ENCODE data around the gene VASN. TPM values are rescaled to one million over a fixed set of nuclear protein-coding genes. Genes with fewer than 3 reads are reported as not detected.

VASN gene
- total and polyA plus RNA-seq, 2 donors from 2014 or later: 75.7 to 82.7 TPM

GRCh38 chr16:4381935-4382794 lies 10.5 kb downstream of the VASN start:
- intact Hi-C loops (cut with DNase I): no loop called here
- Histone ChIP-seq H3K9me3 (ENCODE audit: control insufficient read depth in 2 of 3, insufficient read depth in 1 of 3, low read length in 3 of 3) (no peaks in the 10 kb centered on the region), H3K4me3 (ENCODE audit: low read length in 3 of 3) (no peak overlapping the region), H3K27ac (ENCODE audit: low read depth in 2 of 2, low read length in 2 of 2) (peak overlapping the region; percentile 5 to 51), H3K4me1 (ENCODE audit: control insufficient read depth in 2 of 3, insufficient read depth in 2 of 3, low read depth in 1 of 3, low read length in 3 of 3) (peaks cover 2 to 51% (median 23%) of the 10 kb centered on the region in 3 donors), H3K36me3 (ENCODE audit: control insufficient read depth in 2 of 3, insufficient read depth in 3 of 3, low read length in 3 of 3) (peaks cover 0 to 4% (median 2%) of the 10 kb centered on the region in 3 donors), H3K27me3 (ENCODE audit: control insufficient read depth, insufficient read depth, low read length) (no peaks in the 10 kb centered on the region), H3K9ac (ENCODE audit: low read length in 3 of 3) (peak overlapping the region in 1 of 3 donors; percentile 5)
- DNase-seq (peak in 1 of 5 donors; percentile 50), FAIRE-seq (no peak)
- TF ChIP-seq CTCF (IDR thresholded peaks at IDR 0.05; ENCODE audit: borderline replicate concordance, extremely low read depth, insufficient read depth): no peak

- H3K27me3 ChIP-seq (ENCODE audit: control insufficient read depth, insufficient read depth, low read length): no peaks in the 10 kb centered on the region
- H3K36me3 ChIP-seq (ENCODE audit: control insufficient read depth in 2 of 3, insufficient read depth in 3 of 3, low read length in 3 of 3): peaks cover 0 to 4% (median 2%) of the 10 kb centered on the region in 3 donors
- no peak overlapping the region for H3K27ac ChIP-seq (ENCODE audit: low read depth in 2 of 2, low read length in 2 of 2)
- H3K9me3 ChIP-seq (ENCODE audit: control insufficient read depth in 2 of 3, insufficient read depth in 1 of 3, low read length in 3 of 3): no peaks in the 10 kb centered on the region
- DNase-seq (peak in 1 of 5 donors; percentile 38), FAIRE-seq (no peak)
- no peak for TF ChIP-seq CTCF (IDR thresholded peaks at IDR 0.05; ENCODE audit: borderline replicate concordance, extremely low read depth, insufficient read depth)
- no peak overlapping the region for H3K9ac ChIP-seq (ENCODE audit: low read length in 3 of 3)
- peaks cover 2 to 50% (median 18%) of the 10 kb centered on the region in 3 donors for H3K4me1 ChIP-seq (ENCODE audit: control insufficient read depth in 2 of 3, insufficient read depth in 2 of 3, low read depth in 1 of 3, low read length in 3 of 3)
- H3K4me3 ChIP-seq (ENCODE audit: low read length in 3 of 3): no peak overlapping the region
- intact Hi-C loops (cut with DNase I): no loop called here
Observed at GRCh38 chr16:4382795-4383357, 11.2 kb downstream of the VASN start.

GRCh38 chr16:4383591-4384444 lies 12.2 kb downstream of the VASN start:
- Histone ChIP-seq H3K4me3 (ENCODE audit: low read length in 3 of 3) (no peak overlapping the region), H3K9ac (ENCODE audit: low read length in 3 of 3) (no peak overlapping the region), H3K9me3 (ENCODE audit: control insufficient read depth in 2 of 3, insufficient read depth in 1 of 3, low read length in 3 of 3) (no peaks in the 10 kb centered on the region), H3K27ac (ENCODE audit: low read depth in 2 of 2, low read length in 2 of 2) (no peak overlapping the region), H3K36me3 (ENCODE audit: control insufficient read depth in 2 of 3, insufficient read depth in 3 of 3, low read length in 3 of 3) (peaks cover 0 to 4% (median 2%) of the 10 kb centered on the region in 3 donors), H3K27me3 (ENCODE audit: control insufficient read depth, insufficient read depth, low read length) (no peaks in the 10 kb centered on the region), H3K4me1 (ENCODE audit: control insufficient read depth in 2 of 3, insufficient read depth in 2 of 3, low read depth in 1 of 3, low read length in 3 of 3) (peaks cover 2 to 45% (median 9%) of the 10 kb centered on the region in 3 donors)
- no peak for FAIRE-seq
- peak in 1 of 5 donors; percentile 45 for DNase-seq
- intact Hi-C loops (cut with DNase I): no loop called here
- TF ChIP-seq CTCF (IDR thresholded peaks at IDR 0.05; ENCODE audit: borderline replicate concordance, extremely low read depth, insufficient read depth): no peak
